Tibial nerve (tissue), 4 donors: ENCODE results near the gene CLDN9. TPM values are rescaled to one million over a fixed set of nuclear protein-coding genes. Genes with fewer than 3 reads are reported as not detected.

ENCODE experiments used
- DNase-seq, 2 donors: peaks; one replicate each; pipeline ENCODE4 v3.0.0-alpha.2; 2019; ENCODE audit warnings: low spot score in 2 of 2
- H3K27ac ChIP-seq, 4 donors: fragments of 200-600 bp; sonication (generic) in 3 of 4; one replicate each; pipeline ENCODE4 v1.5.1; 2017 to 2019; ENCODE audit warnings: mild to moderate bottlenecking in 1 of 4
- H3K27me3 ChIP-seq, 2 donors: fragments of 200-600 bp; sonication (generic) in 1 of 2; one replicate each; pipeline versions ENCODE4 v1.5.1 to v1.6.0; 2017 to 2019
- H3K36me3 ChIP-seq, 3 donors: fragments of 200-600 bp; sonication (generic); one replicate each; pipeline ENCODE4 v1.5.1; 2018 to 2019
- H3K4me1 ChIP-seq, 4 donors: fragments of 200-600 bp; sonication (generic) in 3 of 4; one replicate each; pipeline ENCODE4 v1.5.1; 2017 to 2019
- H3K4me3 ChIP-seq, 4 donors: fragments of 200-600 bp; sonication (generic) in 3 of 4; one replicate each; pipeline ENCODE4 v1.5.1; 2017 to 2019; ENCODE audit warnings: mild to moderate bottlenecking in 1 of 4, moderate library complexity in 1 of 4
- H3K9me3 ChIP-seq, 4 donors: fragments of 200-600 bp; sonication (generic) in 3 of 4; one replicate each; pipeline ENCODE4 v1.5.1; 2017 to 2019
- CTCF ChIP-seq, 5 experiments: fragments of 200-600 bp in 3 of 5; fragments of 450-650 bp in 2 of 5; sonication (generic) in 3 of 5; IDR thresholded peaks; one replicate each; pipeline ENCODE4 v1.5.1; 2016 to 2019; ENCODE audit warnings: antibody characterized with exemption in 5 of 5, mild to moderate bottlenecking in 3 of 5, moderate library complexity in 2 of 5
- EP300 ChIP-seq, 2 donors: sonication (generic); formaldehyde crosslinking; IDR thresholded peaks; one replicate each; pipeline ENCODE4 v1.6.1; 2017; ENCODE audit warnings: antibody characterized with exemption in 2 of 2, mild to moderate bottlenecking in 1 of 2
- POLR2A ChIP-seq, 2 donors: fragments of 450-650 bp; IDR thresholded peaks; one replicate each; pipeline ENCODE4 v1.6.1; 2017; ENCODE audit warnings: antibody characterized with exemption in 2 of 2, mild to moderate bottlenecking in 2 of 2, moderate library complexity in 2 of 2
- WGBS, 2 donors: methylation state at CpG; one replicate each; pipeline ENCODE4 v1.1.5; 2018; 5-methylcytosine and 5-hydroxymethylcytosine counted together
- total RNA-seq, 4 donors: library from RNA; depleted of rRNA; stranded (reverse); fragments of >200 nt; gene quantifications; one replicate each; pipeline ENCODE4 v1.1.0, GENCODE V29; 2016

CLDN9 gene
- total RNA-seq, 4 donors from 2014 or later = 0.30 TPM; not detected in 3

GRCh38 chr16:3008690-3009037 is 4.1 kb upstream of the CLDN9 start:
- Histone ChIP-seq H3K27me3 (peaks cover 2 to 91% of the 10 kb centered on the region in 2 donors), H3K4me3 (no peak overlapping the region), H3K9me3 (no peaks in the 10 kb centered on the region), H3K4me1 (peaks cover 0 to 22% (median 7%) of the 10 kb centered on the region in 4 donors), H3K36me3 (no peaks in the 10 kb centered on the region), H3K27ac (no peak overlapping the region)
- 28 to 42% methylated on average over 4 of the region's 4 CpGs for WGBS, 2 donors
- TF ChIP-seq POLR2A (IDR thresholded peaks at IDR 0.05) (no peak), EP300 (IDR thresholded peaks at IDR 0.05) (no peak), CTCF (IDR thresholded peaks at IDR 0.05) (no peak)
- no peak for DNase-seq

GRCh38 chr16:3009568-3010390 is 2.9 kb upstream of the CLDN9 start:
- 41 to 48% methylated on average over 17 to 21 of the region's 21 CpGs for WGBS, 2 donors
- Histone ChIP-seq H3K27ac (no peak overlapping the region), H3K9me3 (no peaks in the 10 kb centered on the region), H3K4me3 (no peak overlapping the region), H3K27me3 (peaks cover 2 to 96% of the 10 kb centered on the region in 2 donors), H3K36me3 (no peaks in the 10 kb centered on the region), H3K4me1 (peaks cover 0 to 20% (median 7%) of the 10 kb centered on the region in 4 donors)
- no peak for DNase-seq
- TF ChIP-seq EP300 (IDR thresholded peaks at IDR 0.05) (no peak), POLR2A (IDR thresholded peaks at IDR 0.05) (no peak), CTCF (IDR thresholded peaks at IDR 0.05) (no peak)

- no peaks in the 10 kb centered on the region for H3K36me3 ChIP-seq
- peaks cover 0 to 89% of the 10 kb centered on the region in 2 donors for H3K27me3 ChIP-seq
- no peaks in the 10 kb centered on the region for H3K9me3 ChIP-seq
- no peak overlapping the region for H3K4me3 ChIP-seq
- H3K27ac ChIP-seq = no peak overlapping the region
- 89 to 91% methylated on average over 8 of the region's 8 CpGs for WGBS, 2 donors
- no peak for DNase-seq
- peaks cover 0 to 17% (median 5%) of the 10 kb centered on the region in 4 donors for H3K4me1 ChIP-seq
- no peak for TF ChIP-seq CTCF (IDR thresholded peaks at IDR 0.05)
- no peak for TF ChIP-seq POLR2A (IDR thresholded peaks at IDR 0.05)
- no peak for TF ChIP-seq EP300 (IDR thresholded peaks at IDR 0.05)
Observed at GRCh38 chr16:3010510-3010909, 2.2 kb upstream of the CLDN9 start.

- TF ChIP-seq POLR2A (IDR thresholded peaks at IDR 0.05) (no peak), CTCF (IDR thresholded peaks at IDR 0.05) (no peak), EP300 (IDR thresholded peaks at IDR 0.05) (no peak)
- no peak for DNase-seq
- H3K27me3 ChIP-seq = peaks cover 0 to 74% of the 10 kb centered on the region in 2 donors
Observed at GRCh38 chr16:3012246-3012645, 477 bp upstream of the CLDN9 start.

GRCh38 chr16:3013491-3013951 is 798 bp downstream of the CLDN9 start:
- peaks cover 0 to 74% of the 10 kb centered on the region in 2 donors for H3K27me3 ChIP-seq
- WGBS, 2 donors = 40 to 56% methylated on average over 12 to 14 of the region's 27 CpGs
- no peak overlapping the region for H3K4me3 ChIP-seq
- no peak for DNase-seq
- H3K27ac ChIP-seq = no peak overlapping the region
- H3K9me3 ChIP-seq = no peaks in the 10 kb centered on the region
- no peaks in the 10 kb centered on the region for H3K36me3 ChIP-seq
- TF ChIP-seq EP300 (IDR thresholded peaks at IDR 0.05) (no peak), POLR2A (IDR thresholded peaks at IDR 0.05) (no peak), CTCF (IDR thresholded peaks at IDR 0.05) (no peak)
- H3K4me1 ChIP-seq = peaks cover 0 to 14% (median under 1%) of the 10 kb centered on the region in 4 donors

More at GRCh38 chr16:3012246-3012645, 477 bp upstream of the CLDN9 start:
- Histone ChIP-seq H3K9me3 (no peaks in the 10 kb centered on the region), H3K4me1 (peaks cover 0 to 16% (median 5%) of the 10 kb centered on the region in 4 donors), H3K27ac (no peak overlapping the region), H3K36me3 (no peaks in the 10 kb centered on the region), H3K4me3 (no peak overlapping the region)
- 10% methylated on average over 17 to 19 of the region's 19 CpGs for WGBS, 2 donors
